Measurements from ENCODE around the gene LBHD1.
"Not testable (repeated sequence)": the region's sequence is repeated elsewhere in the genome, so short reads cannot be mapped to it uniquely, and the experiment has no call there.

Gene LBHD1

GRCh38 chr11:62693624-62694023 lies 21.6 kb upstream of the LBHD1 start:
- DNase-seq = not testable (repeated sequence)

- no peak for DNase-seq
Measured at GRCh38 chr11:62689421-62690183, 17.5 kb upstream of the LBHD1 start, which contains the start of gene LRRN4CL. TSS of gene LRRN4CL (minus strand) at chr11:62689530. CDS start at chr11:62688508, 1,022 bp downstream.

- no peak for DNase-seq
Measured at GRCh38 chr11:62688491-62688890, 16.4 kb upstream of the LBHD1 start.

- no peak for DNase-seq
Measured at GRCh38 chr11:62687508-62688396, 15.7 kb upstream of the LBHD1 start.

- DNase-seq = no peak
Measured at GRCh38 chr11:62682518-62682917, 10.5 kb upstream of the LBHD1 start.

GRCh38 chr11:62680825-62681240 lies 8.8 kb upstream of the LBHD1 start:
- DNase-seq = peak in 2 of 4 experiments; percentile 7 to 12

GRCh38 chr11:62678770-62679696 lies 7.0 kb upstream of the LBHD1 start, which contains the start of gene UBXN1:
TSS of gene UBXN1 (minus strand) at chr11:62679073. CDS start at chr11:62678923, 150 bp downstream.
- DNase-seq = peak; percentile 55 to 72 (median 61)

- no peak for DNase-seq
Measured at GRCh38 chr11:62678433-62678769, 6.3 kb upstream of the LBHD1 start.

GRCh38 chr11:62677714-62678113 lies 5.6 kb upstream of the LBHD1 start:
- no peak for DNase-seq

- no peak for DNase-seq
Measured at GRCh38 chr11:62677156-62677555, 5.1 kb upstream of the LBHD1 start.

- no peak for DNase-seq
Measured at GRCh38 chr11:62676698-62677097, 4.6 kb upstream of the LBHD1 start.

- not testable (repeated sequence) for DNase-seq
Measured at GRCh38 chr11:62675415-62675814, 3.3 kb upstream of the LBHD1 start.

GRCh38 chr11:62673196-62673525 lies 1.1 kb upstream of the LBHD1 start:
- no peak for DNase-seq

- peak in 1 of 4 experiments; percentile 42 for DNase-seq
Measured at GRCh38 chr11:62671236-62671607, 845 bp downstream of the LBHD1 start.

GRCh38 chr11:62669420-62670161 lies 2.5 kb downstream of the LBHD1 start:
- DNase-seq = no peak

GRCh38 chr11:62667460-62667859 lies 4.6 kb downstream of the LBHD1 start:
- no peak for DNase-seq

GRCh38 chr11:62666259-62666926 lies 5.7 kb downstream of the LBHD1 start:
- no peak for DNase-seq

GRCh38 chr11:62665599-62666258 lies 6.3 kb downstream of the LBHD1 start:
- peak in 3 of 4 experiments; percentile 25 to 51 (median 47) for DNase-seq

- peak; percentile 90 to 93 (median 92) for DNase-seq
Measured at GRCh38 chr11:62665075-62665598, 6.9 kb downstream of the LBHD1 start, which contains the start of the genes C11orf98 and CSKMT. TSS of gene C11orf98 (minus strand) at chr11:62665210. CDS start at chr11:62665169, 41 bp downstream. TSS of gene CSKMT (plus strand) at chr11:62665312. CDS start at chr11:62665880, 568 bp downstream.

- DNase-seq = peak in 3 of 4 experiments; percentile 25 to 63 (median 45)
Measured at GRCh38 chr11:62664405-62665074, 7.5 kb downstream of the LBHD1 start.

All from activated naive CD4-positive, alpha-beta T cell (primary cell).